Caco-2 (cell line): Measurements from ENCODE around the gene AKAP7. TPM values are rescaled to one million over a fixed set of nuclear protein-coding genes. Genes with fewer than 3 reads are reported as not detected.

ENCODE experiments used
- BruUV-seq: library from RNA; stranded (reverse); fragments of 400-500 nt; replicated peaks from 2 replicates; lab custom pipeline; 2021; lab: Mats Ljungman, UMichigan
- CTCF ChIA-PET: fragments of 300-600 bp; sonication (Branson Sonifier 250); formaldehyde crosslinking; loops from one replicate; lab custom pipeline; 2022; ENCODE audit warnings: antibody characterized with exemption; lab: Charles Lee
- POLR2A ChIA-PET: fragments of 300-600 bp; sonication (Branson Sonifier 250); formaldehyde crosslinking; loops from one replicate; lab custom pipeline; 2022; ENCODE audit warnings: antibody characterized with exemption; lab: Charles Lee
- DNase-seq, 2 experiments: peaks; one replicate each; pipeline versions ENCODE4 v3.0.0 to v3.0.0-alpha.2; 2020 to 2022
- H3K27me3 ChIP-seq: replicated peaks from 2 replicates; pipeline ENCODE4 v1.6.0; 2011; ENCODE audit warnings: low read length; ENCODE audit not compliant: control insufficient read depth, insufficient read depth
- H3K36me3 ChIP-seq: 2 replicates; pipeline ENCODE4 v1.5.1; 2011; ENCODE audit warnings: low read length; ENCODE audit not compliant: control insufficient read depth, insufficient read depth
- H3K4me1 ChIP-seq: fragments of 250-450 bp; sonication (Bioruptor Pico); 2 replicates; pipeline ENCODE4 v1.5.1; 2020; ENCODE audit warnings: mild to moderate bottlenecking
- H3K4me3 ChIP-seq: 2 replicates; pipeline ENCODE4 v1.5.1; 2011; ENCODE audit warnings: low read depth, mild to moderate bottlenecking, control low read depth, low read length
- H3K9me3 ChIP-seq: fragments of 250-450 bp; sonication (Bioruptor Pico); 2 replicates; pipeline ENCODE4 v1.5.1; 2020; ENCODE audit warnings: mild to moderate bottlenecking, moderate library complexity
- H3K27ac Mint-ChIP-seq: one replicate; pipeline ENCODE4 v1.8.0; 2022; ENCODE audit warnings: mixed read lengths; ENCODE audit not compliant: unreplicated experiment
- H3K27me3 Mint-ChIP-seq: one replicate; pipeline ENCODE4 v1.8.0; 2022; ENCODE audit warnings: mixed read lengths; ENCODE audit not compliant: insufficient read depth, unreplicated experiment
- H3K36me3 Mint-ChIP-seq: one replicate; pipeline ENCODE4 v1.8.0; 2022; ENCODE audit warnings: mild to moderate bottlenecking, mixed read lengths; ENCODE audit not compliant: insufficient read depth, unreplicated experiment
- H3K4me1 Mint-ChIP-seq: one replicate; pipeline ENCODE4 v1.8.0; 2022; ENCODE audit warnings: low read depth, mixed read lengths; ENCODE audit not compliant: unreplicated experiment
- H3K4me3 Mint-ChIP-seq: one replicate; pipeline ENCODE4 v1.8.0; 2022; ENCODE audit warnings: mild to moderate bottlenecking, moderate library complexity, mixed read lengths; ENCODE audit not compliant: unreplicated experiment
- H3K9me3 Mint-ChIP-seq: one replicate; pipeline ENCODE4 v1.8.0; 2022; ENCODE audit warnings: mixed read lengths; ENCODE audit not compliant: unreplicated experiment
- CTCF ChIP-seq, 2 experiments: fragments of 200-600 bp in 1 of 2; IDR thresholded peaks; 1 replicate in 1 of 2; 2 replicates in 1 of 2; pipeline versions ENCODE4 v1.5.1 to v1.8.0; 2011 to 2022; ENCODE audit warnings: antibody characterized with exemption in 1 of 2, control low read depth in 1 of 2, inconsistent platforms in 1 of 2, low read depth in 1 of 2, low read length in 1 of 2, mild to moderate bottlenecking in 1 of 2, moderate library complexity in 1 of 2; ENCODE audit not compliant: insufficient read depth in 1 of 2, severe bottlenecking in 1 of 2, unreplicated experiment in 1 of 2
- intact Hi-C: fragments of 100-400 bp; cut with micrococcal nuclease; formaldehyde crosslinking; loops from one replicate; pipeline ENCODE4 v1.10.0; 2022; ENCODE audit not compliant: unreplicated experiment
- total RNA-seq: library from RNA; stranded (reverse); gene quantifications from 2 replicates; pipeline ENCODE4 v1.2.3, GENCODE V29; 2022

AKAP7 gene
- total RNA-seq, 1 experiment from 2014 or later = 5.6 TPM

- DNase-seq = peak in 1 of 2 experiments; percentile 12
- Histone ChIP-seq H3K9me3 (no peaks in the 10 kb centered on the region), H3K27me3 (no peaks in the 10 kb centered on the region), H3K4me1 (peaks cover 16% of the 10 kb centered on the region), H3K36me3 (no peaks in the 10 kb centered on the region), H3K4me3 (no peak overlapping the region)
- H3K27ac Mint-ChIP-seq = no peak overlapping the region
- H3K4me1 Mint-ChIP-seq = peaks cover 19% of the 10 kb centered on the region
- no TSS peak for BruUV-seq
- peaks cover 10% of the 10 kb centered on the region for H3K9me3 Mint-ChIP-seq
- POLR2A ChIA-PET = no interaction called here
- H3K4me3 Mint-ChIP-seq = no peak overlapping the region
- H3K36me3 Mint-ChIP-seq = no peaks in the 10 kb centered on the region
- no peaks in the 10 kb centered on the region for H3K27me3 Mint-ChIP-seq
- no peak for TF ChIP-seq CTCF (IDR thresholded peaks at IDR 0.05; ENCODE audit: insufficient read depth in 1 of 2, low read depth in 1 of 2, low read length in 1 of 2, severe bottlenecking in 1 of 2, unreplicated experiment in 1 of 2)
- intact Hi-C loops = no loop called here
- CTCF ChIA-PET = no interaction called here
Measured at GRCh38 chr6:131163886-131164285, 28.6 kb downstream of the AKAP7 start.

DNA sequence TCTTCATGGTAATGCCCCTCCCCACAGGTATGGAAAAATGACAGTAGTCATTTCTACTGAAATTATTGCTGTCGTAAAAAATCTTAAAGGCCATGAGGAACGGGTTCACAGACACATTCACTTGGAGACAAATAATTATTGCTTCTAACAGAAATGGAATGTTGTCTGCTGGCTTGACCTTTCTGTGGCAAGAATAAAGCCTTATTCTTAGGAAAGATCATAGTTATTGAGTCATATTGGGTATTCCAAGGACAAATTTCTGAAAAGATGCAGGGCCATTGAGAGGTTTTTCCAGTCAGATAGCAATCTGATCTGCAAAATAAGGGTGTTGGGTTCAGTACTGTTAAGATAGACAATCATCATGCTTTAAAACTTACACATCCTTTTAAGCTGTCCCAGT, 29.2 kb downstream of the AKAP7 start:
- intact Hi-C loops = no loop called here
- CTCF ChIA-PET = no interaction called here
- no peak for DNase-seq
- Mint-ChIP-seq H3K27me3 (no peaks in the 10 kb centered on the region), H3K4me3 (no peak overlapping the region), H3K4me1 (peaks cover 19% of the 10 kb centered on the region), H3K27ac (no peak overlapping the region), H3K9me3 (peaks cover 10% of the 10 kb centered on the region), H3K36me3 (no peaks in the 10 kb centered on the region)
- Histone ChIP-seq H3K4me3 (no peak overlapping the region), H3K9me3 (no peaks in the 10 kb centered on the region), H3K4me1 (peaks cover 16% of the 10 kb centered on the region), H3K27me3 (no peaks in the 10 kb centered on the region), H3K36me3 (no peaks in the 10 kb centered on the region)
- POLR2A ChIA-PET = no interaction called here
- no TSS peak for BruUV-seq
- TF ChIP-seq CTCF (IDR thresholded peaks at IDR 0.05; ENCODE audit: insufficient read depth in 1 of 2, low read depth in 1 of 2, low read length in 1 of 2, severe bottlenecking in 1 of 2, unreplicated experiment in 1 of 2) = no peak

DNA sequence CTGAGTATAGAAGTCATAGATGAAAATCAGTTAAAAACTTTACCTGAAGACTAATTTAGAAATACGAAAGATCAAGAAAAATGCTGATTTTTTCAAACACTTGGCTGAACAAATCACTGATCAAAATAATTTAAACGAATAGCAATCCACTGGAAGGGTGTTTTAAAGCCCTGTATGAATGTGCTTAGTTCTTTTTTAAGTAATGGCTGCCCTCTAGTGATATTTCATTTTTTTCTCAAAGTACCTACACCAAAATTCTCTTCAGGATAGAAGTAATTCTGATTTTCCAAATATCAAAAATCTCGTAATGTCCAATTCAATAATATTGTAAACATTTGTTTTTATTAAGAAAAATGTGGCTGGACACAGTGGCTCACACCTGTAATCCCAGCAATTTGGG, 32.5 kb downstream of the AKAP7 start:
- POLR2A ChIA-PET = no interaction called here
- Histone ChIP-seq H3K36me3 (no peaks in the 10 kb centered on the region), H3K4me1 (peaks cover 16% of the 10 kb centered on the region), H3K27me3 (no peaks in the 10 kb centered on the region), H3K4me3 (no peak overlapping the region), H3K9me3 (no peaks in the 10 kb centered on the region)
- CTCF ChIA-PET = interaction anchor here (0.9 to 1.8 kb wide), 2 partner anchors 282 to 297 kb away, joined by 3 to 7 read pairs; no protein-coding TSS in a partner anchor
- Mint-ChIP-seq H3K36me3 (no peaks in the 10 kb centered on the region), H3K4me1 (peaks cover 15% of the 10 kb centered on the region), H3K27ac (no peak overlapping the region), H3K27me3 (no peaks in the 10 kb centered on the region), H3K9me3 (peaks cover 6% of the 10 kb centered on the region), H3K4me3 (no peak overlapping the region)
- intact Hi-C loops = loop anchor here (1.0 kb wide), 1 partner anchor 282 kb away; no protein-coding TSS in a partner anchor
- DNase-seq = no peak
- no TSS peak for BruUV-seq
- no peak for TF ChIP-seq CTCF (IDR thresholded peaks at IDR 0.05; ENCODE audit: insufficient read depth in 1 of 2, low read depth in 1 of 2, low read length in 1 of 2, severe bottlenecking in 1 of 2, unreplicated experiment in 1 of 2)
